BJ (cell line): ENCODE measurements around the gene ATP6V1F. TPM values are rescaled to one million over a fixed set of nuclear protein-coding genes. Genes with fewer than 3 reads are reported as not detected.

ENCODE experiments used
- CTCF ChIA-PET: fragments of 350-600 bp; formaldehyde crosslinking; extraction: SDS; loops from one replicate; lab custom pipeline; 2021; ENCODE audit warnings: antibody characterized with exemption, inconsistent platforms; lab: Yijun Ruan, JAX
- POLR2A ChIA-PET: fragments of 300-600 bp; sonication (Branson Sonifier 250); formaldehyde crosslinking; extraction: SDS; loops from one replicate; lab custom pipeline; 2021; ENCODE audit warnings: antibody characterized with exemption; lab: Charles Lee
- DNase-seq: peaks from one replicate; pipeline ENCODE4 v3.0.0-alpha.2; 2011; ENCODE audit warnings: low read depth
- H3K27me3 ChIP-seq: 2 replicates; pipeline ENCODE4 v1.6.0; 2011; ENCODE audit warnings: low read length; ENCODE audit not compliant: control insufficient read depth, insufficient read depth
- H3K36me3 ChIP-seq: 2 replicates; pipeline ENCODE4 v1.5.1; 2011; ENCODE audit warnings: low read length; ENCODE audit not compliant: control insufficient read depth, insufficient read depth
- H3K4me3 ChIP-seq: 2 replicates; pipeline ENCODE4 v1.5.1; 2011; ENCODE audit warnings: low read depth, mild to moderate bottlenecking, control low read depth, low read length
- polyA plus RNA-seq: library from polyadenylated mRNA; depleted of rRNA; stranded (reverse); fragments of >200 nt; gene quantifications from 2 replicates; pipeline ENCODE4 v1.2.3, GENCODE V29; 2011
- TF ChIP-seq, protein P1 (sequence below): IDR thresholded peaks from 2 replicates; pipeline ENCODE4 v1.5.1; 2011; ENCODE audit warnings: low read depth, mild to moderate bottlenecking, control low read depth, inconsistent platforms, low read length, moderate library complexity; ENCODE audit not compliant: insufficient read depth

Gene ATP6V1F
- polyA plus RNA-seq, 1 experiment: 198 TPM

DNA sequence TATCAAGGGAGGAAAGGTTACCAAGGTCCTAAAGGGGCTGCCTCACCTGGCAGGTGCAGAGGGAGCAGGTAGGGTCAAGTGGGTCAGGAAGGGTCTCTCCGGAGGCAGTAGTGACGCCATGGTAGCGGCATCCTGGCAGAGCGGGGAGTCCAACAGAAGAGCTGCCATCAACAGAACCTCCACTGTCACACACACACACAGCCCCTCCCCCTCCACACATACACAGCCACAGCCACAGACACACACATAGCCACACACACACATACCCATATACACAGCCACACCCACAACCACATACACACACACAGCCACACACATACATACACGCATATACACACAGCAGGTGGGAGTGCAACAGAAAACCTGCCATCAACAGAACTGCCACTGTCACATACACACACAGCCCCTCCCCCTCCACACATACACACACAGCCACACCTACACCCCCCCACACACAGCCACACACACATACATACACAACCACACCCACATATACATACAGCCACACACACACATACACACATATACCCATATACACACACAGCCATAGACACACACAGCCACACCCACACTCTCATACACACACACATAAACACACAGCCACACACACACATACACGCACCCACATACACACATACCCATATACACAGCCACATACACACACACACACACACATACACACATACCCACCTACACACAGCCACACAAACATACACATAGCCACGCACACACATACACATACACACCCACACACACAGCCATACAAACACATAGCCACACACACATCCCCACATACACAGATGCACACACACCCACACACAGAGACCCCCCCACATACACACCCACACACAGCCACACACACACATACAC is 24.7 kb downstream of the ATP6V1F start:
- no peak for DNase-seq
- CTCF ChIA-PET: interaction anchor here (1.5 to 8.5 kb wide), 2 partner anchors 414 to 461 kb away, joined by 3 to 86 read pairs; no protein-coding TSS in a partner anchor
- Histone ChIP-seq H3K27me3 (0 out of 2 replicates have a peak, but pooled peaks cover 2% of the 10 kb centered on the region), H3K4me3 (no peak overlapping the region), H3K36me3 (no peaks in the 10 kb centered on the region)
- POLR2A ChIA-PET: no interaction called here
- TF ChIP-seq, protein P1, sequence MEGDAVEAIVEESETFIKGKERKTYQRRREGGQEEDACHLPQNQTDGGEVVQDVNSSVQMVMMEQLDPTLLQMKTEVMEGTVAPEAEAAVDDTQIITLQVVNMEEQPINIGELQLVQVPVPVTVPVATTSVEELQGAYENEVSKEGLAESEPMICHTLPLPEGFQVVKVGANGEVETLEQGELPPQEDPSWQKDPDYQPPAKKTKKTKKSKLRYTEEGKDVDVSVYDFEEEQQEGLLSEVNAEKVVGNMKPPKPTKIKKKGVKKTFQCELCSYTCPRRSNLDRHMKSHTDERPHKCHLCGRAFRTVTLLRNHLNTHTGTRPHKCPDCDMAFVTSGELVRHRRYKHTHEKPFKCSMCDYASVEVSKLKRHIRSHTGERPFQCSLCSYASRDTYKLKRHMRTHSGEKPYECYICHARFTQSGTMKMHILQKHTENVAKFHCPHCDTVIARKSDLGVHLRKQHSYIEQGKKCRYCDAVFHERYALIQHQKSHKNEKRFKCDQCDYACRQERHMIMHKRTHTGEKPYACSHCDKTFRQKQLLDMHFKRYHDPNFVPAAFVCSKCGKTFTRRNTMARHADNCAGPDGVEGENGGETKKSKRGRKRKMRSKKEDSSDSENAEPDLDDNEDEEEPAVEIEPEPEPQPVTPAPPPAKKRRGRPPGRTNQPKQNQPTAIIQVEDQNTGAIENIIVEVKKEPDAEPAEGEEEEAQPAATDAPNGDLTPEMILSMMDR: no peak

DNA sequence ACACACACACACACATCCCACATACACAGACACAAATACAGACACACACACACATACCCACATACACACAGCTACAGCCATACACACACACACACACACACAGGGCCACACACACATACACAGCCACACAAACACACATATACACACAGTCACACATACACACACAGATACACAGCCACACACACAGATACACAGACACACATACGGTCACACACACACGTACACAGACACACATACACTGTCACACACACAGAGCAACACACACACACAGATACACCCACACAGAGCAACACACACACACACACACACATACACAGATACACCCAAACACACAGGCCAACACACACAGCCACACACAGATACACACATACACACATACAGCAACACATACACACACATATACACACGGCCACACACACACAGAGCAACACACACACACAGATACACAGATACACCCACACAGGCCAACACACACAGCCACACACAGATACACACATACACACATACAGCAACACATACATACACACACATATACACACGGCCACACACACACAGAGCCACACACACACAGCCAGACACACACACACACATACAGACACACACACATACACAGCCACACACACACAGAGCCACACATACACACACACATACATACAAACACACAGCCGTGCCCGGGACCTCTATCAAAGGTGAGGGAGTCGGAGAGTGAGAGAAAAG is 25.5 kb downstream of the ATP6V1F start:
- ChIA-PET CTCF (interaction anchor here (1.0 kb wide), 1 partner anchor 8 kb away, joined by 6 read pairs; no protein-coding TSS in a partner anchor), POLR2A (no interaction called here)
- no peak overlapping the region for H3K4me3 ChIP-seq
- TF ChIP-seq, protein P1: no peak
- DNase-seq: no peak
- H3K36me3 ChIP-seq: no peaks in the 10 kb centered on the region
- 0 out of 2 replicates have a peak, but pooled peaks cover 2% of the 10 kb centered on the region for H3K27me3 ChIP-seq

DNA sequence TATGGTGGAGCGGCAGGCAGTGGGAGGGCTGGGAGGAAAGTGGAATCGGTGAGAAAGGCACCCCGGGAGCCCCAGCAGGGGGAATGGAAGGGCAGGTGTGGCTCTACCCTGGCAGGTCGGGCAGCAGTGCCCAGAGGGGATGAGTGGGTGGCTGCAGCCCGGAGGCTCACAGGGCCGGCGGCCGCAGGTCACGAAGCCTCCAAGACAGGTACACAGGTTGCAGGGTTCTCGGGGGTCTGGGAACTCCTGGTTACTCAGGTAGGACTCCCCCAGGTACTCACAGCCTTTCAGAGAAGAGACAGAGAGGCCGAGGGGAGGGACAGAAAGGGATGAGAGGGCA is 26.1 kb downstream of the ATP6V1F start:
- TF ChIP-seq, protein P1: no peak
- POLR2A ChIA-PET: no interaction called here
- Histone ChIP-seq H3K27me3 (0 out of 2 replicates have a peak, but pooled peaks cover 2% of the 10 kb centered on the region), H3K4me3 (no peak overlapping the region), H3K36me3 (no peaks in the 10 kb centered on the region)
- DNase-seq: no peak
- CTCF ChIA-PET: interaction anchor here (1.0 kb wide), 1 partner anchor 9 kb away, joined by 6 read pairs; no protein-coding TSS in a partner anchor

DNA sequence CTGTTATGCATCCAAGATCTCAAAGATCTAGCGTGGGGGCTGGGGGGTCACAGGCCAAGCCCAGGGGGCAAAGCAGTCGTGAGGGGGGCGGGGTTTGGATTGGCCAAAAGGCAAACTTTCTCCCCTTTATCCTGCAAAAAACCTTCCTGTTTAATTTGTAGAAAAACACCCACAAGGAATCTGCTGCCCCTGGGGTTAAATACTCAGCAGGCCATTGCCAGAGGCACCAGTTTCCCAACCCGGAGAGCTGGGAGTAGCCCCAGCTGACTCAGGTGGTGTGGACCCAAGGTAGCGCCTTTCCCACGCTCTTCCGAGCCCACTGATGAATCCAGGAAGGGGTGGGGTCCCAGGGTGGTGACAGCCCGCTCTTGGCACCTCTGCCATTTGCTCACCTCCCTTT is 26.5 kb downstream of the ATP6V1F start:
- POLR2A ChIA-PET: no interaction called here
- TF ChIP-seq, protein P1: no peak
- H3K4me3 ChIP-seq: no peak overlapping the region
- DNase-seq: no peak
- no peaks in the 10 kb centered on the region for H3K36me3 ChIP-seq
- CTCF ChIA-PET: interaction anchor here (1.0 kb wide), 1 partner anchor 9 kb away, joined by 6 read pairs; no protein-coding TSS in a partner anchor
- H3K27me3 ChIP-seq: 0 out of 2 replicates have a peak, but pooled peaks cover 2% of the 10 kb centered on the region
